ENCODE results near the gene GPD1L. TPM values are rescaled to one million over a fixed set of nuclear protein-coding genes. Genes with fewer than 3 reads are reported as not detected.

Gene GPD1L
- polyA plus RNA-seq, 1 donor from 2014 or later, result 18.2 TPM

DNA sequence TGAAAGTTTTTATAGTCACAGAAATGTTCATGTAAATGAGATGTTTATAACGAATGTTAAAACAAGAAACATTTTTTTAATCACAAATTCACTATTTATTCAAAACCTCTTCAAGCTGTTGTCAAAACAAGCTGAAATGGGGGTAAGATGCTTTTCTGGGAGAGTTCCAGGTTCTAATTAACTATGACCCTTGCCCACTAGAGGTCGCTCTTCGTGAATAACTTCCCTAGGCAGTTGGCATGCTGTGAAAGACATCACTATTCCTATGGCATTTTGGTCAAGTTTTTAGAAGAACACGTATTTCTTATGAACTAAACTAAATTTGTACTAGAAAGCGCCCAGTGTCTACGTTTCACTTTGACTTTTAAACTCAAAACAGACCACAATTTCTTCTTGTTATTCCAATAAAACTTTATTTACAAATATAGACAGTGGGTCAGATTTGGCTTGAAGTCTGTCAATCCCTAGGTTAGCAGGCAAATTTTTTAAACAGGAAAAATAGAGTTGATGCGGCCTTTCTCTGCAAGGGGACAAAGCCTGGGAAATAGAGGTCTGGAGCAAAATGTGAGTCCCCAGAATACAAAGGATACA is 69.3 kb downstream of the GPD1L start:
- TF ChIP-seq SMC3 (conservative IDR thresholded peaks at IDR 0.05; ENCODE audit: poor library complexity) (peak; percentile 13), TAF1 (IDR thresholded peaks at IDR 0.05; ENCODE audit: low read depth) (no peak)
- TF ChIP-seq, protein P1, sequence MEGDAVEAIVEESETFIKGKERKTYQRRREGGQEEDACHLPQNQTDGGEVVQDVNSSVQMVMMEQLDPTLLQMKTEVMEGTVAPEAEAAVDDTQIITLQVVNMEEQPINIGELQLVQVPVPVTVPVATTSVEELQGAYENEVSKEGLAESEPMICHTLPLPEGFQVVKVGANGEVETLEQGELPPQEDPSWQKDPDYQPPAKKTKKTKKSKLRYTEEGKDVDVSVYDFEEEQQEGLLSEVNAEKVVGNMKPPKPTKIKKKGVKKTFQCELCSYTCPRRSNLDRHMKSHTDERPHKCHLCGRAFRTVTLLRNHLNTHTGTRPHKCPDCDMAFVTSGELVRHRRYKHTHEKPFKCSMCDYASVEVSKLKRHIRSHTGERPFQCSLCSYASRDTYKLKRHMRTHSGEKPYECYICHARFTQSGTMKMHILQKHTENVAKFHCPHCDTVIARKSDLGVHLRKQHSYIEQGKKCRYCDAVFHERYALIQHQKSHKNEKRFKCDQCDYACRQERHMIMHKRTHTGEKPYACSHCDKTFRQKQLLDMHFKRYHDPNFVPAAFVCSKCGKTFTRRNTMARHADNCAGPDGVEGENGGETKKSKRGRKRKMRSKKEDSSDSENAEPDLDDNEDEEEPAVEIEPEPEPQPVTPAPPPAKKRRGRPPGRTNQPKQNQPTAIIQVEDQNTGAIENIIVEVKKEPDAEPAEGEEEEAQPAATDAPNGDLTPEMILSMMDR (IDR thresholded peaks at IDR 0.05; ENCODE audit: poor library complexity, severe bottlenecking), result peak; percentile 46
- Histone ChIP-seq H3K4me3 (ENCODE audit: low read length) (no peak overlapping the region), H3F3A (ENCODE audit: insufficient read depth, low read length, poor library complexity, severe bottlenecking) (no peaks in the 10 kb centered on the region), H3K9me3 (ENCODE audit: low read length) (peaks cover 3% of the 10 kb centered on the region), H4K20me1 (ENCODE audit: insufficient read depth) (no peaks in the 10 kb centered on the region), H3K4me2 (ENCODE audit: low read length) (no peak overlapping the region), H3K9ac (ENCODE audit: low read length) (no peak overlapping the region), H3K79me2 (replicated peaks; ENCODE audit: insufficient read depth, low read length) (no peaks in the 10 kb centered on the region), H3K36me3 (ENCODE audit: insufficient read depth, low read length) (no peaks in the 10 kb centered on the region), H3K27ac (ENCODE audit: low read length) (no peak overlapping the region), H2AFZ (ENCODE audit: low read depth, low read length) (no peak overlapping the region), H3K9me2 (ENCODE audit: insufficient read depth, low read length) (no peaks in the 10 kb centered on the region), H3K27me3 (ENCODE audit: insufficient read depth, low read depth, low read length) (no peaks in the 10 kb centered on the region)

DNA sequence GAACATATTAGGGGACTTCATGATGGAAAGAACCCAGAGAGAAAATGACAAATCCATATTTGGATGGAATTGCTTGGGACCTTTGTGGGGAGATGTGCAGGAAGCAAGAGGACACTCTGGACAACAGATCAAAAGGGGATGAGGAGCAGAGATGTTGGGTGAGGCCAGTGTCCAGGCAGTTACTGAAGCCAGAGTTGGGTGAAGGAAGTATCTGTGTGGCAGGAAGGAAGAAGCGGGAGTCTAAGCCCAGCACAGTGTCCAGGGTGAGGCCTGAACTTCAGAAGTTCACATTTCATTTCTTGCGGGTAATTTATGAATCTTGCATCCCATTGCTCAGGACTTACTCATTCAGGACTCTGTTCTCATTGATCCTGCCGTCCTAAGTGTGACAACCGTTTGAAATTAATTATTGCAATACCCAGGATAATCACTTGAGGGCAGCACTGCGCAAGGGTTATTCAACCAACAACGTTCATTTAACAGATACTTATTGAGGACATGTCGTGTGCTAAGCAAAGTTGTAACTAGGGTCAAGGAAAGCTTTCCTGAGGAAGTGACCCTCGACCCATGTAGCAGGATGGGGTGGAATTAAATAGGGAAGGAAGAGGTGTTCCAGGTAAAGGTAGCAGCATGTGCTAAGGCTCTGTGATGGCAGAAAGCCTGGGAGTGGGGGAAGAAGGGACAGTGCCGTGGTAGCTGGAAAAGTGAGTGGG is 70.7 kb downstream of the GPD1L start:
- no peak overlapping the region for H3K9ac ChIP-seq (ENCODE audit: low read length)
- no peak overlapping the region for H2AFZ ChIP-seq (ENCODE audit: low read depth, low read length)
- H3K79me2 ChIP-seq (replicated peaks; ENCODE audit: insufficient read depth, low read length), result no peaks in the 10 kb centered on the region
- no peaks in the 10 kb centered on the region for H3K36me3 ChIP-seq (ENCODE audit: insufficient read depth, low read length)
- TF ChIP-seq, protein P2, sequence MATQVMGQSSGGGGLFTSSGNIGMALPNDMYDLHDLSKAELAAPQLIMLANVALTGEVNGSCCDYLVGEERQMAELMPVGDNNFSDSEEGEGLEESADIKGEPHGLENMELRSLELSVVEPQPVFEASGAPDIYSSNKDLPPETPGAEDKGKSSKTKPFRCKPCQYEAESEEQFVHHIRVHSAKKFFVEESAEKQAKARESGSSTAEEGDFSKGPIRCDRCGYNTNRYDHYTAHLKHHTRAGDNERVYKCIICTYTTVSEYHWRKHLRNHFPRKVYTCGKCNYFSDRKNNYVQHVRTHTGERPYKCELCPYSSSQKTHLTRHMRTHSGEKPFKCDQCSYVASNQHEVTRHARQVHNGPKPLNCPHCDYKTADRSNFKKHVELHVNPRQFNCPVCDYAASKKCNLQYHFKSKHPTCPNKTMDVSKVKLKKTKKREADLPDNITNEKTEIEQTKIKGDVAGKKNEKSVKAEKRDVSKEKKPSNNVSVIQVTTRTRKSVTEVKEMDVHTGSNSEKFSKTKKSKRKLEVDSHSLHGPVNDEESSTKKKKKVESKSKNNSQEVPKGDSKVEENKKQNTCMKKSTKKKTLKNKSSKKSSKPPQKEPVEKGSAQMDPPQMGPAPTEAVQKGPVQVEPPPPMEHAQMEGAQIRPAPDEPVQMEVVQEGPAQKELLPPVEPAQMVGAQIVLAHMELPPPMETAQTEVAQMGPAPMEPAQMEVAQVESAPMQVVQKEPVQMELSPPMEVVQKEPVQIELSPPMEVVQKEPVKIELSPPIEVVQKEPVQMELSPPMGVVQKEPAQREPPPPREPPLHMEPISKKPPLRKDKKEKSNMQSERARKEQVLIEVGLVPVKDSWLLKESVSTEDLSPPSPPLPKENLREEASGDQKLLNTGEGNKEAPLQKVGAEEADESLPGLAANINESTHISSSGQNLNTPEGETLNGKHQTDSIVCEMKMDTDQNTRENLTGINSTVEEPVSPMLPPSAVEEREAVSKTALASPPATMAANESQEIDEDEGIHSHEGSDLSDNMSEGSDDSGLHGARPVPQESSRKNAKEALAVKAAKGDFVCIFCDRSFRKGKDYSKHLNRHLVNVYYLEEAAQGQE (IDR thresholded peaks at IDR 0.05; ENCODE audit: borderline replicate concordance), result no peak
- TF ChIP-seq RAD21 (conservative IDR thresholded peaks at IDR 0.05), result no peak
- TF ChIP-seq EZH2 (IDR thresholded peaks at IDR 0.05; ENCODE audit: borderline replicate concordance, insufficient read depth, low read length, poor library complexity, severe bottlenecking), result no peak
- TF ChIP-seq EP300 (conservative IDR thresholded peaks at IDR 0.05; ENCODE audit: poor library complexity, severe bottlenecking), result no peak
- no peak for TF ChIP-seq POLR2AphosphoS5 (IDR thresholded peaks at IDR 0.05)
- TF ChIP-seq TAF1 (IDR thresholded peaks at IDR 0.05; ENCODE audit: low read depth), result no peak
- TF ChIP-seq SMC3 (conservative IDR thresholded peaks at IDR 0.05; ENCODE audit: poor library complexity), result no peak
- no peaks in the 10 kb centered on the region for H3K9me2 ChIP-seq (ENCODE audit: insufficient read depth, low read length)
- H3K27me3 ChIP-seq (ENCODE audit: insufficient read depth, low read depth, low read length), result no peaks in the 10 kb centered on the region
- H3K27ac ChIP-seq (ENCODE audit: low read length), result no peak overlapping the region
- no peak overlapping the region for H3K4me2 ChIP-seq (ENCODE audit: low read length)
- peaks cover 3% of the 10 kb centered on the region for H3K9me3 ChIP-seq (ENCODE audit: low read length)
- H3F3A ChIP-seq (ENCODE audit: insufficient read depth, low read length, poor library complexity, severe bottlenecking), result no peaks in the 10 kb centered on the region
- no peak overlapping the region for H3K4me3 ChIP-seq (ENCODE audit: low read length)
- H4K20me1 ChIP-seq (ENCODE audit: insufficient read depth), result no peaks in the 10 kb centered on the region
